ENCODE measurements around the gene KIF13A.
A peak's percentile ranks its signal among the peaks of the same experiment; 100 is the strongest.

Gene KIF13A

GRCh38 chr6:17928514-17929430 lies 58.7 kb downstream of the KIF13A start:
- TF ChIP-seq CTCF (conservative IDR thresholded peaks at IDR 0.05; ENCODE audit: control insufficient read depth, insufficient read depth, low read depth, low read length), result no peak
- peak; percentile 51 for DNase-seq (ENCODE audit: low read depth)
- no peak overlapping the region for H3K4me3 ChIP-seq (ENCODE audit: control insufficient read depth, low read depth, low read length)

DNA sequence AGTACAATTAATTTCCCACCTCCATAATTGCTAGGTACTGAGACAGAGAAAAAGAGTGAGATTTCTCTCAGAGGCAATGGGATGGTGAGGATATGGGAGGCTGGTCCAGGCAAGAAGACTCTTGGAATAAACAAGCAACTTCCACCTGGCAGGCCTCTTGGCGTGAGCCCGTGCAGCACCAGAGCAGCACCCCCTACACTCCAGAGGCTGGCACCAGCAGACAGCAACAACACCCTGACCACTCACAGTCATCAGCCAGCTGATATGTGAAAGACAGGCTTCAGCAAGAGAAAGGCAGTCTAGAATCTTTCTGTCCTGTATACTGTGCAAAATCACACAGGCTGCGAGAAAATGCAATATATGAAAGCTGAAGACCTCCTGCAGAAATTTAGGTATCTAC lies 59.7 kb downstream of the KIF13A start:
- TF ChIP-seq CTCF (conservative IDR thresholded peaks at IDR 0.05; ENCODE audit: control insufficient read depth, insufficient read depth, low read depth, low read length), result no peak
- no peak overlapping the region for H3K4me3 ChIP-seq (ENCODE audit: control insufficient read depth, low read depth, low read length)
- no peak for DNase-seq (ENCODE audit: low read depth)

GRCh38 chr6:17923401-17923863 lies 64.0 kb downstream of the KIF13A start:
- no peak for TF ChIP-seq CTCF (conservative IDR thresholded peaks at IDR 0.05; ENCODE audit: control insufficient read depth, insufficient read depth, low read depth, low read length)
- H3K4me3 ChIP-seq (ENCODE audit: control insufficient read depth, low read depth, low read length), result no peak overlapping the region
- DNase-seq (ENCODE audit: low read depth), result no peak

DNA sequence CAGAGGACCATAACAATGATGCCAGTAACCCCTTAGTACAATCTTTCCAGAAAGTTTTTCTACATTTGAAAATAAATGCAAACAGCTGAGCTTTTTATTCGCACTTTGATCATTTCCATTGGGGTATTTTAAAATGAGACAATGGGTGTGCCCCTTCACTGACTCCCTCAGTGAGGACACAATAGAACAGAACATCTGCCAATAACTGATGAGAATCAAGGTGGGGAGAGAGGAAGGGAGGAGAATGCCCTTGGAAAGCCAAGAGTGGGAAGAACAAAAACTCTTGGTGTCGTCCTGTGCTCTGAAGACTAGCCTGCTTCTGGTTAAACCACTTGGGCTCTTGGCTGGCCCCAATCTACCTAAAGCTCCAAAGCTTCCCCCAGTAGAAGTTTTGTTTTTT lies 66.0 kb downstream of the KIF13A start:
- DNase-seq (ENCODE audit: low read depth), result no peak
- H3K4me3 ChIP-seq (ENCODE audit: control insufficient read depth, low read depth, low read length), result no peak overlapping the region
- TF ChIP-seq CTCF (conservative IDR thresholded peaks at IDR 0.05; ENCODE audit: control insufficient read depth, insufficient read depth, low read depth, low read length), result no peak

DNA sequence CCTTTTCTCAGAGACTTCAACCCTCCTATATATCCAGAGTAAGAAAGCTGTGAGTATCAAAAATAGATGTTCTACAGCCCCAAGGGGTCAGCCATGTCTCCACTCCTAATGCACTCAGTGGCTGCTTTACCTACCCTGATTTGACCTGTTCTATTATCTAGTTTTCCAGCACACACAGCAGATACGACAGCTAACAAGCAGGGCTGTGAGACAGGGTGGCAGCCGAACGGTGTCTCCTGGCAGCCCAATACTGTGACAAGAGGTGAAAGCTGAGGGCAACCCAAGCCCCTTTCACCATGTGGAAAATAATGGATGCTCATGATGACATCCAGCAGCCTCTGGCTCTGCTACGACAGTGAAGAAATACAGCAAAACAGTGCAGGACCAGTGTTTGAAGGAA lies 67.9 kb downstream of the KIF13A start:
- H3K4me3 ChIP-seq (ENCODE audit: control insufficient read depth, low read depth, low read length), result no peak overlapping the region
- TF ChIP-seq CTCF (conservative IDR thresholded peaks at IDR 0.05; ENCODE audit: control insufficient read depth, insufficient read depth, low read depth, low read length), result no peak
- DNase-seq (ENCODE audit: low read depth), result no peak

GRCh38 chr6:17917837-17918763 lies 69.3 kb downstream of the KIF13A start:
- H3K4me3 ChIP-seq (ENCODE audit: control insufficient read depth, low read depth, low read length), result no peak overlapping the region
- no peak for TF ChIP-seq CTCF (conservative IDR thresholded peaks at IDR 0.05; ENCODE audit: control insufficient read depth, insufficient read depth, low read depth, low read length)

More at GRCh38 chr6:17917837-17918763, 69.3 kb downstream of the KIF13A start:
- DNase-seq (ENCODE audit: low read depth), result no peak

Measured in fibroblast of mammary gland (primary cell).